Measurements from ENCODE around the gene SPTLC1.

DNA sequence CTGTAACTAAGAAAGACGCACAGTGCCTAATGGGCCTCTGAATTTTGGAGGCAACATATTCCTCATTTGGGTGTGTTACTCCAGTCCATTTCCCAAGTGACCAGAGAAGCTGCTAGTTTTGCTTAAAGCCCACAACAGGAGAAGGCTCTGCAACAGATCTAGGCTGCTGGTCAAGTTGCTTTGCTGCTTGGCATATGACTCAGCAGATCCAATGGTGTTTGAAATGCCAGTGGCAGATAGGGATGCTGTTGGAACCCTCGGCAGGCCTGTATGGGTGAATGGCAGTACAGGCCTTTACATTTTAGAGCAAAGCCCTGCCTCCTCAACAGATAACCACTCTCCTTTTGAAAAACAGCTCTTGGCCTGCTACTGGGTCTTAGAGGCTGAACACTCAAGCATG is 129.0 kb downstream of the SPTLC1 start:
- TF ChIP-seq ZBTB7A (IDR thresholded peaks at IDR 0.05; ENCODE audit: low read depth) (no peak), FOXM1 (IDR thresholded peaks at IDR 0.05; ENCODE audit: borderline replicate concordance, low read depth) (no peak), EP300 (IDR thresholded peaks at IDR 0.05; ENCODE audit: borderline replicate concordance) (no peak), TCF12 (IDR thresholded peaks at IDR 0.05; ENCODE audit: low read depth) (no peak), RAD21 (IDR thresholded peaks at IDR 0.05; ENCODE audit: low read depth) (no peak)
- TF ChIP-seq, protein P1, sequence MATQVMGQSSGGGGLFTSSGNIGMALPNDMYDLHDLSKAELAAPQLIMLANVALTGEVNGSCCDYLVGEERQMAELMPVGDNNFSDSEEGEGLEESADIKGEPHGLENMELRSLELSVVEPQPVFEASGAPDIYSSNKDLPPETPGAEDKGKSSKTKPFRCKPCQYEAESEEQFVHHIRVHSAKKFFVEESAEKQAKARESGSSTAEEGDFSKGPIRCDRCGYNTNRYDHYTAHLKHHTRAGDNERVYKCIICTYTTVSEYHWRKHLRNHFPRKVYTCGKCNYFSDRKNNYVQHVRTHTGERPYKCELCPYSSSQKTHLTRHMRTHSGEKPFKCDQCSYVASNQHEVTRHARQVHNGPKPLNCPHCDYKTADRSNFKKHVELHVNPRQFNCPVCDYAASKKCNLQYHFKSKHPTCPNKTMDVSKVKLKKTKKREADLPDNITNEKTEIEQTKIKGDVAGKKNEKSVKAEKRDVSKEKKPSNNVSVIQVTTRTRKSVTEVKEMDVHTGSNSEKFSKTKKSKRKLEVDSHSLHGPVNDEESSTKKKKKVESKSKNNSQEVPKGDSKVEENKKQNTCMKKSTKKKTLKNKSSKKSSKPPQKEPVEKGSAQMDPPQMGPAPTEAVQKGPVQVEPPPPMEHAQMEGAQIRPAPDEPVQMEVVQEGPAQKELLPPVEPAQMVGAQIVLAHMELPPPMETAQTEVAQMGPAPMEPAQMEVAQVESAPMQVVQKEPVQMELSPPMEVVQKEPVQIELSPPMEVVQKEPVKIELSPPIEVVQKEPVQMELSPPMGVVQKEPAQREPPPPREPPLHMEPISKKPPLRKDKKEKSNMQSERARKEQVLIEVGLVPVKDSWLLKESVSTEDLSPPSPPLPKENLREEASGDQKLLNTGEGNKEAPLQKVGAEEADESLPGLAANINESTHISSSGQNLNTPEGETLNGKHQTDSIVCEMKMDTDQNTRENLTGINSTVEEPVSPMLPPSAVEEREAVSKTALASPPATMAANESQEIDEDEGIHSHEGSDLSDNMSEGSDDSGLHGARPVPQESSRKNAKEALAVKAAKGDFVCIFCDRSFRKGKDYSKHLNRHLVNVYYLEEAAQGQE (IDR thresholded peaks at IDR 0.05; ENCODE audit: low read depth): no peak
- TF ChIP-seq, protein P2, sequence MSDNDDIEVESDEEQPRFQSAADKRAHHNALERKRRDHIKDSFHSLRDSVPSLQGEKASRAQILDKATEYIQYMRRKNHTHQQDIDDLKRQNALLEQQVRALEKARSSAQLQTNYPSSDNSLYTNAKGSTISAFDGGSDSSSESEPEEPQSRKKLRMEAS (IDR thresholded peaks at IDR 0.05): no peak

Data from Ishikawa (cell line).